Upper lobe of right lung (tissue), 1 donor: ENCODE results near the gene LTBP3. TPM values are rescaled to one million over a fixed set of nuclear protein-coding genes. Genes with fewer than 3 reads are reported as not detected.

Experiments
- ATAC-seq: fragments of 200-7000 bp; cut with Tn5 transposase; one replicate; pipeline ENCODE4 v1.9.1; 2020; ENCODE audit warnings: mild to moderate bottlenecking, moderate library complexity
- DNase-seq: peaks from one replicate; pipeline ENCODE4 v3.0.0-alpha.2; 2020
- H3K27ac ChIP-seq: fragments of 200-600 bp; one replicate; pipeline ENCODE4 v1.8.0; 2022
- H3K27me3 ChIP-seq: fragments of 200-600 bp; one replicate; pipeline ENCODE4 v1.8.0; 2022; ENCODE audit warnings: mild to moderate bottlenecking
- H3K36me3 ChIP-seq: fragments of 200-600 bp; one replicate; pipeline ENCODE4 v1.8.0; 2022
- H3K4me1 ChIP-seq: fragments of 200-600 bp; one replicate; pipeline ENCODE4 v1.8.0; 2022
- H3K4me3 ChIP-seq: fragments of 200-600 bp; one replicate; pipeline ENCODE4 v1.8.0; 2022; ENCODE audit warnings: mild to moderate bottlenecking
- H3K9me3 ChIP-seq: fragments of 200-600 bp; one replicate; pipeline ENCODE4 v1.8.0; 2022
- CTCF ChIP-seq: fragments of 200-600 bp; IDR thresholded peaks from one replicate; pipeline ENCODE4 v1.8.0; 2022; ENCODE audit warnings: antibody characterized with exemption
- intact Hi-C: fragments of 100-400 bp; cut with DNase I; formaldehyde crosslinking; loops from one replicate; pipeline ENCODE4 v1.11.0; 2022
- long read RNA-seq: library from polyadenylated mRNA; unstranded; transcript quantifications from one replicate; pipeline ENCODE4 v2.0.0, GENCODE V29; 2021
- total RNA-seq: library from RNA; stranded (reverse); fragmentation: NEBNext Ultra II Directional; extraction: Animal tissue kit (Norgen Biotek cat#: 25700); gene quantifications from one replicate; pipeline ENCODE4 v1.2.1, GENCODE V29; 2021
- donor health status: DM: no; HTN: yes; CAD: no; lungs with severe emphysema.

The LTBP3 gene
- 128 TPM for total RNA-seq
- long read RNA-seq, transcript LTBP3-221 (17 exons, 3,327 nt), result major isoform, 19 of 209 reads
- long read RNA-seq, partial matches to known transcripts, result 162 of 209 reads
- long read RNA-seq, other reads (novel, unspliced or antisense), result 21 of 209 reads

- no peaks in the 10 kb centered on the region for H3K36me3 ChIP-seq
- no peaks in the 10 kb centered on the region for H3K27me3 ChIP-seq
- TF ChIP-seq CTCF, result no peak
- peak within 1 kb of the TSS; percentile 63 for H3K4me3 ChIP-seq
- ATAC-seq (peak; percentile 84), DNase-seq (peak; percentile 93)
- intact Hi-C loops, result no loop called here
- peaks cover 47% of the 10 kb centered on the region for H3K4me1 ChIP-seq
- H3K27ac ChIP-seq, result peak within 1 kb of the TSS; percentile 95
- H3K9me3 ChIP-seq, result no peaks in the 10 kb centered on the region
These were observed at the start of gene LTBP3 for GRCh38 chr11:65558002-65558929. TSS of gene LTBP3 (minus strand) at chr11:65558359. CDS start at chr11:65557959, 400 bp downstream.

- peaks cover 69% of the 10 kb centered on the region for H3K36me3 ChIP-seq
- peaks cover 39% of the 10 kb centered on the region for H3K4me1 ChIP-seq
- DNase-seq, result peak; percentile 95
- H3K4me3 ChIP-seq, result peak overlapping the region; percentile 23
- TF ChIP-seq CTCF, result no peak
- peak overlapping the region; percentile 55 for H3K27ac ChIP-seq
- peak; percentile 96 for ATAC-seq
- intact Hi-C loops, result no loop called here
- no peaks in the 10 kb centered on the region for H3K27me3 ChIP-seq
- H3K9me3 ChIP-seq, result no peaks in the 10 kb centered on the region
These were observed 48.9 kb upstream of the LTBP3 start for GRCh38 chr11:65606876-65607613.

- no peak for TF ChIP-seq CTCF
- no peak for DNase-seq
- H3K27me3 ChIP-seq, result no peaks in the 10 kb centered on the region
- H3K4me1 ChIP-seq, result peaks cover 17% of the 10 kb centered on the region
- no peak overlapping the region for H3K4me3 ChIP-seq
- peaks cover 69% of the 10 kb centered on the region for H3K36me3 ChIP-seq
- ATAC-seq, result no peak
- no peak overlapping the region for H3K27ac ChIP-seq
- H3K9me3 ChIP-seq, result no peaks in the 10 kb centered on the region
- intact Hi-C loops, result no loop called here
These were observed 46.1 kb upstream of the LTBP3 start for GRCh38 chr11:65604258-65604657.

- Histone ChIP-seq H3K36me3 (peaks cover 64% of the 10 kb centered on the region), H3K4me1 (no peaks in the 10 kb centered on the region), H3K27me3 (no peaks in the 10 kb centered on the region), H3K4me3 (no peak overlapping the region), H3K27ac (no peak overlapping the region), H3K9me3 (no peaks in the 10 kb centered on the region)
- DNase-seq (no peak), ATAC-seq (no peak)
- intact Hi-C loops, result no loop called here
- no peak for TF ChIP-seq CTCF
These were observed 41.7 kb upstream of the LTBP3 start for GRCh38 chr11:65599955-65600246.

GRCh38 chr11:65599216-65599954 lies 41.2 kb upstream of the LTBP3 start:
- Histone ChIP-seq H3K27me3 (no peaks in the 10 kb centered on the region), H3K36me3 (peaks cover 59% of the 10 kb centered on the region), H3K27ac (no peak overlapping the region), H3K9me3 (no peaks in the 10 kb centered on the region), H3K4me3 (no peak overlapping the region), H3K4me1 (no peaks in the 10 kb centered on the region)
- DNase-seq (no peak), ATAC-seq (no peak)
- TF ChIP-seq CTCF, result no peak
- intact Hi-C loops, result no loop called here
